Keratinocyte (primary cell): ENCODE measurements around the gene ELP4. TPM values are rescaled to one million over a fixed set of nuclear protein-coding genes. Genes with fewer than 3 reads are reported as not detected.

Experiments
- DNase-seq: peaks from one replicate; pipeline ENCODE4 v3.0.0-alpha.2; 2011; ENCODE audit warnings: low read depth, missing footprints, low spot score
- FAIRE-seq: peaks from 2 replicates; lab custom pipeline; 2011; peaks lifted over from hg19 to GRCh38; lab: Jason Lieb, UNC
- H2AFZ ChIP-seq: 2 replicates; pipeline ENCODE4 v1.6.0; 2012; ENCODE audit warnings: low read length, control low read depth, inconsistent platforms; ENCODE audit not compliant: control insufficient read depth
- H3K27ac ChIP-seq: 2 replicates; pipeline ENCODE4 v1.5.1; 2011; ENCODE audit warnings: low read length; ENCODE audit not compliant: control insufficient read depth, insufficient read depth
- H3K27me3 ChIP-seq: 3 replicates; pipeline ENCODE4 v1.6.0; 2011; ENCODE audit warnings: low read length; ENCODE audit not compliant: control insufficient read depth, insufficient read depth; ENCODE audit errors: extremely low read depth
- H3K36me3 ChIP-seq, 2 experiments: 2 replicates in 1 of 2; 3 replicates in 1 of 2; pipeline ENCODE4 v1.5.1; 2011; ENCODE audit warnings: low read length in 2 of 2, mild to moderate bottlenecking in 1 of 2; ENCODE audit not compliant: control insufficient read depth in 2 of 2, insufficient read depth in 2 of 2; ENCODE audit errors: extremely low read depth in 1 of 2
- H3K4me1 ChIP-seq: 3 replicates; pipeline ENCODE4 v1.5.1; 2011; ENCODE audit warnings: low read length; ENCODE audit not compliant: control insufficient read depth, insufficient read depth; ENCODE audit errors: extremely low read depth
- H3K4me2 ChIP-seq: 3 replicates; pipeline ENCODE4 v1.6.0; 2011; ENCODE audit warnings: low read depth, low read length; ENCODE audit not compliant: control insufficient read depth, insufficient read depth; ENCODE audit errors: extremely low read depth
- H3K4me3 ChIP-seq, 3 experiments: fragments of 200-600 bp in 1 of 3; sonication (generic) in 1 of 3; 2 replicates in 2 of 3; 3 replicates in 1 of 3; pipeline ENCODE4 v1.5.1; 2011 to 2016; ENCODE audit warnings: low read length in 3 of 3, mild to moderate bottlenecking in 3 of 3, control low read depth in 2 of 3, inconsistent platforms in 1 of 3, low read depth in 1 of 3, mixed read lengths in 1 of 3, mixed run types in 1 of 3, moderate library complexity in 1 of 3; ENCODE audit not compliant: control insufficient read depth in 2 of 3, insufficient read depth in 2 of 3; ENCODE audit errors: extremely low read depth in 1 of 3
- H3K79me2 ChIP-seq: 2 replicates; pipeline ENCODE4 v1.6.0; 2012; ENCODE audit warnings: low read length; ENCODE audit not compliant: control insufficient read depth, insufficient read depth
- H3K9ac ChIP-seq: 3 replicates; pipeline ENCODE4 v1.6.0; 2011; ENCODE audit warnings: low read length; ENCODE audit not compliant: control insufficient read depth, insufficient read depth; ENCODE audit errors: extremely low read depth
- H3K9me1 ChIP-seq: 3 replicates; pipeline ENCODE4 v1.6.0; 2011; ENCODE audit warnings: low read length; ENCODE audit not compliant: control insufficient read depth, insufficient read depth; ENCODE audit errors: extremely low read depth
- H3K9me3 ChIP-seq: 2 replicates; pipeline ENCODE4 v1.5.1; 2012; ENCODE audit warnings: low read depth, low read length; ENCODE audit not compliant: control insufficient read depth
- H4K20me1 ChIP-seq: 3 replicates; pipeline ENCODE4 v1.6.0; 2011; ENCODE audit warnings: low read length; ENCODE audit not compliant: control insufficient read depth, insufficient read depth; ENCODE audit errors: extremely low read depth
- CTCF ChIP-seq, 3 experiments: IDR thresholded peaks in 1 of 3; conservative IDR thresholded peaks in 1 of 3; optimal IDR thresholded peaks in 1 of 3; 2 replicates in 2 of 3; 3 replicates in 1 of 3; pipeline versions ENCODE3 to v1.5.1; 2011; ENCODE audit warnings: low read length in 3 of 3, mild to moderate bottlenecking in 3 of 3, moderate library complexity in 2 of 3, control low read depth in 1 of 3, inconsistent platforms in 1 of 3; ENCODE audit not compliant: insufficient read depth in 2 of 3; ENCODE audit errors: extremely low read depth in 1 of 3
- EZH2 ChIP-seq: IDR thresholded peaks from one replicate; pipeline ENCODE4 v1.6.1; 2012; ENCODE audit warnings: inconsistent platforms, mild to moderate bottlenecking, low read length, moderate library complexity
- dilution Hi-C: fragments of 300-500 bp; cut with MboI; formaldehyde crosslinking; loops from one replicate; pipeline ENCODE4 v1.7.0; 2020; ENCODE audit warnings: low sequenced_read_pairs; ENCODE audit not compliant: extremely low pct_ligation_motif_present
- polyA plus RNA-seq, 5 experiments: library from polyadenylated mRNA; depleted of rRNA in 3 of 5; stranded (reverse) in 3 of 5; stranded (forward) in 1 of 5; unstranded in 1 of 5; fragments of >200 nt; gene quantifications; 1 replicate in 1 of 5; 2 replicates in 3 of 5; 3 replicates in 1 of 5; pipeline versions ENCODE4 v1.2.1 to v1.2.3, GENCODE V29; 2011 to 2012; ENCODE audit warnings: missing spikeins in 2 of 5, low read depth in 1 of 5, low replicate concordance in 1 of 5

Gene ELP4
- polyA plus RNA-seq, 1 donor (not counting 4 experiments of a cell fraction or from before 2014, with no cell fraction given): 29.6 TPM

GRCh38 chr11:31655483-31655882 is 145.9 kb downstream of the ELP4 start:
- DNase-seq (peak; percentile 40), FAIRE-seq (peak; percentile 93)
- Histone ChIP-seq H3K9me1 (no peaks in the 10 kb centered on the region), H3K4me1 (peaks cover 15% of the 10 kb centered on the region), H3K27me3 (no peaks in the 10 kb centered on the region), H3K36me3 (no peaks in the 10 kb centered on the region), H4K20me1 (no peaks in the 10 kb centered on the region), H3K9ac (no peak overlapping the region), H3K4me3 (no peak overlapping the region), H3K9me3 (no peaks in the 10 kb centered on the region), H3K79me2 (no peaks in the 10 kb centered on the region), H3K27ac (peak overlapping the region; percentile 37), H3K4me2 (peak overlapping the region; percentile 59), H2AFZ (no peak overlapping the region)
- TF ChIP-seq EZH2 (no peak), CTCF (optimal IDR thresholded peaks at IDR 0.05 in 1 of 3, IDR thresholded peaks at IDR 0.05 in 1 of 3, conservative IDR thresholded peaks at IDR 0.05 in 1 of 3; ENCODE audit: extremely low read depth in 1 of 3, insufficient read depth in 2 of 3, low read length in 3 of 3) (no peak)
- dilution Hi-C loops: no loop called here

- Histone ChIP-seq H3K9ac (no peak overlapping the region), H3K4me3 (no peak overlapping the region), H4K20me1 (no peaks in the 10 kb centered on the region), H3K79me2 (no peaks in the 10 kb centered on the region), H3K4me1 (peaks cover 15% of the 10 kb centered on the region), H3K36me3 (no peaks in the 10 kb centered on the region), H3K4me2 (peak overlapping the region; percentile 59), H3K27me3 (no peaks in the 10 kb centered on the region), H3K9me1 (no peaks in the 10 kb centered on the region), H3K9me3 (no peaks in the 10 kb centered on the region), H2AFZ (no peak overlapping the region), H3K27ac (peak overlapping the region; percentile 37)
- FAIRE-seq: peak; percentile 71
- DNase-seq: no peak
- dilution Hi-C loops: no loop called here
- TF ChIP-seq CTCF (optimal IDR thresholded peaks at IDR 0.05 in 1 of 3, IDR thresholded peaks at IDR 0.05 in 1 of 3, conservative IDR thresholded peaks at IDR 0.05 in 1 of 3; ENCODE audit: extremely low read depth in 1 of 3, insufficient read depth in 2 of 3, low read length in 3 of 3) (no peak), EZH2 (no peak)
Observed at GRCh38 chr11:31656051-31656450, 146.5 kb downstream of the ELP4 start.
